HG03108 (cell line): ENCODE data around the gene CCSER2.
"Not testable (repeated sequence)": the region's sequence is repeated elsewhere in the genome, so short reads cannot be mapped to it uniquely, and the experiment has no call there.

Source experiments
- ATAC-seq: cut with Tn5 transposase; IDR thresholded peaks from one replicate; pipeline ENCODE4 v1.9.1; 2021; ENCODE audit warnings: moderate library complexity; ENCODE audit not compliant: unreplicated experiment

CCSER2 gene

DNA sequence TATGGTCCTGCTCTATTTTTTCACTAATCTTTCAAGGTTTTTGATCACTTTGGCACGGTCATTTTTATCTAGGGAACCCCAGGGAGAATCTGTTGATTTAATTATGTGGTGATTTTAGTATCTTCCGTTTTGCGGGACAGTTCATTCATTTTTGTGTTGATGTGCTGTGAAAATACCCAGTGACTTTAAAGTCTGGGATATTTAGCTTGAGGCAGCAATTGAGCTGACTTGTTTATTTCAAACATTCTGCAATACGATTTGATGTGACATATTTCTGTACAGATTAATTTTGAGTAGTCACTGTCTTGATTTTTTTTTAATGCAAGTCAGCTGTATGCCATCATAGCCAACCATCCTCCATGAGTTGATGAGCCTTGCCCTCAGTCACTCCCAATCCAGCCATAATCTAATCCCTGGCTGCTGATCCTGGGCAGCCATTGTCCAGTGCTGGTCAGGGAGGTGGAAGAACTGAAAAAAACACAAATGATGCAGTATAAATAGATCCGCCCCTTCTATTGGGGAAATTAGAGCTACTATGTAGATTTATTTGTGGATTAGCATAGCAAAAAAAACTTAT lies 183.4 kb downstream of the CCSER2 start:
- ATAC-seq = no peak

DNA sequence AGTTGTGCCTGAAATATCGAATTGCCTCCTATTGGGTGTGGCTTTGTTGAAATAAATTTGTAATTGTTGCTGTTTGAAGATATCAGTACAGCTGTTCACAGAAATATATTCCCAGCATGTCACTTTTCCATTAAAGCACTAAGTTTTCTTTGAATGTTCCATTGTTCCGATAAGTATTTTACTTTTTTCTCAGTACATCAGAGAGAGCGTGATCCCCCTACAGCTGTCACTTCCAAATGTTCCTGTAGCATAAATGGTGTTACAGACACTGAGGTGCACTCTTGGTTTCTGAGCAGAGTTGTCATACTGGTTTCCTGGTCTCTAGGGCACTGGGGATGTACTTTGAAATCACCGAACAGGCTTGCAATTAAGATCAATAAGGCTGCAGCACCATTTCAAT lies 189.2 kb downstream of the CCSER2 start:
- no peak for ATAC-seq

DNA sequence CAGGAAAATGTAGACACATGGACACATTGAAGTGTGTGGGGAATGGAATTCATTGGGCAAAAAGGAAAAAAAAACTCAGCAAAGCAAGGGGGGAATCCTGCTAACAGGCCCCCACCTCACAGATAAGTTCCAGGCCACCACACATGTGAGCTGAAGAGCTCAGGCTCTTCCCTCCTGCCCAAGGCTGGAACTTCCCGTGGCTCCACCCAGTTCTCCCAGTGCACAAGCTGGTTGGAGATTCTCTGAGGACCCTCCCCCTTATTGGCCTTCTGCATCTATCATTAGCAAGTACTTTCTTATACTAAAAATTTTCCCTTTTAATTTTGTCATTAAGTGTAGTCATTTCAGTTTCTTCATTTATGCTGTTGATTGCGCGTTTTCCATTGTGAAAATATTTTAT lies 190.8 kb downstream of the CCSER2 start:
- no peak for ATAC-seq

DNA sequence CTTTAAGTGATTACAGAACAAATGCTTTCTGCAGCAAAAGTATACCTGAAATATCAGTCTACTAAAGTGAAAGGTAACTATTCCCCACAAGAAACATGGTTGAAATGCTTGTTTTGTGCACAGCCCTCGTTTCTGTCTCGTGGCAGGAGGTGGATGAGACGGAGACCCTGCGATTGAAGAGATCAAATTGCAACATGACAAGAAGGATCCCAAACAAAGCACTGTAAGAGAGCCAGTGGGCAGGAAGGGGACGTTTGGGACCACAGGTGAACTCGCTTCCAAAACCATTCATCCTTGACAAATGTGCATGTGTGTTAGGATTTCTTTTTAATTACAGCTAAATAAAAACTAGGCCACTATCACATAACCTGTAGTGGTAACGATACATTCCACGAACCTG lies 192.6 kb downstream of the CCSER2 start:
- ATAC-seq = no peak

DNA sequence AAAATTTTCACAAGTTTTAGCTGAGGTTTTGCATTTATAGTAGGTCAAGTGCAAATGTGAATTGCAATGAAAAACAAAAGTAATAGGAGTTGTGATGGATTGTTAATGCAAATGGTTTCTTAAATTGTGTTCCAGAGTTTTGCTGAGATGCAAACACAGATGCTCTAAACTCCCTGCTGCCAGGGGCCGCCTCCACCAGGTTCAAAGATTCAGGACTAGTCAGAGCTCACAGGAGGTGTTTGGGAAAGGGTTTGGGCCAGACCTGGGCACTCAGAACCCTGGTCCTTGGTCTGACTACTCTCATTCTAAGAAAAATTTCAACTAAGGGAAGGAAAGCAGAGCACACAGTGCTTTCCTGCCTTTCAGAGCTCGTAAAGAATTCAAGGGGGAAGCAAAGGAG lies 193.1 kb downstream of the CCSER2 start:
- no peak for ATAC-seq

DNA sequence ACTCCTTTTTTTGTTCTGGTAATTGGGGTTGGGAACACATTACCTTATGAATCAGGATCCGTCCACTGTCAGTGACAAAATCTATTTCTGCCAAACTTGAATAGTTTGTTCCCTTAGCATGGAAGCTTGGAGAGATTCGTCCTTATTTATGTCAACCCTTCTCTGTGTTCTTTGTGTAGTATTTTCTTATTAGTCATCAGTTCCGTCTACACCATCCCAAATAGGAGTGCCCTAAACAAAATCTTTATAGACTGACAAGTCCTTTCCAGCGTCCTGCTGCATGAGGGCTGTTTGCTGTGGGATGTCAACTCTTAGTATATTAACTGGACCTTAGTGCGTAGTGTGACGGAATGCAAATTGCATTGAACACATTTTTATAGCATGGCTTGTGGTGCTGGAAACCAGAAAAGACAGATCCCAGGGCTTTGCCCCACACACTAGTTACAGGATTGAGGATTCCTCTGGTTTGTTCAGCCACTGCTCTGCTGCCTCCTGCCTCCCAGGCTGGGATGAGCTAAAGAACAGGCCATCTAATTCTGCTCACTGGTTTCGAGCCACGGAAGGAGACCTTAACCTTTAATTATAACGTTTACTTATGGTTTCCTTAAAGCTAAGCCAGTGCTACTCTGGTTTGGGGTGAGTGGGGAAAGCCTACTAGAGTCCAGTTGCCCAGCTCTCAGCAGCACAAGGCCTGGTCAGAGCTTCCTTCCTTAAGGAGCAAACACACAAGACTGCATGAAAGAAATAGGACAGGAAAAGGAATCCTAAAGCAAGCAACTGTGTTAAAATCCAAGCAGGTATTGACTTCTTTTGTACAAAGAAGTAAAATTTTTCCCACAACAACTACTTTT lies 194.4 kb downstream of the CCSER2 start:
- no peak for ATAC-seq

DNA sequence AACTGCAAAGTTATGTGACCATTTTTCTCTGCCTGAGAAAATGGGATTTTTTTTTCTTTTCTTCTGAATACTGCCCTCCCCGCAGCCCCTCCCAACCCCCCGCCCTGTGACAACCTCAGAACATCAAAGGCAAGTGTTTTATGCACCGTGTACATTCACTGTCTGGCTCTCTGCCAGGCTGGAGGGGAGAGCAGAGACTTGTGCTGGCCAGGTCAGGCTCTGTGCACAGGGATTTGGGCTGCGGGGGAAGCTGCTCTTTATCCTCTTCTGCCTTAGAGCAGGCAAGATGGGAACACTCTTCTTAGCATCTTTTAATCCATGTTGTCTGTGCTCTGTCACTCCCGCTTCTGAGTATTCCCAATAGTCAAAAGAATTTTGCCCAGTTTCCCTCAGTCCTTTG lies 195.1 kb downstream of the CCSER2 start:
- ATAC-seq = no peak

DNA sequence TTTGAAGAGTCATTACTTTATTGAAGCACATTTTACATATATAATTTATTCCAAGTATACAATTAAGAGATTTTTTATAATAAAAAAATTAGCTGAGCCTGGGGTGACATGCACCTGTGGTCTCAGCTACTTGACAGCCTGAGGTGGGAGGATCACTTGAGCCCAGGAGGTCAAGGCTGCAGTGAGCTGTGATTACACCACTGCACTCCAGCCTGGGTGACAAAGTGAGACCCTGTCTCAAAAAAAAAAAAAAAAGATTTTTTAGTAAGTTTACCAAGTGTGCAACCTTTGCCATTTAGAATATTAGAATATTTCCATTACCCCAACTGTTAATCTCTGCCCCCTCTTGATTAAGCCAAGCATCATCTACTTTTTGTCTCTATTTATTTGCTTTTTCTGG lies 196.0 kb downstream of the CCSER2 start:
- ATAC-seq = no peak

DNA sequence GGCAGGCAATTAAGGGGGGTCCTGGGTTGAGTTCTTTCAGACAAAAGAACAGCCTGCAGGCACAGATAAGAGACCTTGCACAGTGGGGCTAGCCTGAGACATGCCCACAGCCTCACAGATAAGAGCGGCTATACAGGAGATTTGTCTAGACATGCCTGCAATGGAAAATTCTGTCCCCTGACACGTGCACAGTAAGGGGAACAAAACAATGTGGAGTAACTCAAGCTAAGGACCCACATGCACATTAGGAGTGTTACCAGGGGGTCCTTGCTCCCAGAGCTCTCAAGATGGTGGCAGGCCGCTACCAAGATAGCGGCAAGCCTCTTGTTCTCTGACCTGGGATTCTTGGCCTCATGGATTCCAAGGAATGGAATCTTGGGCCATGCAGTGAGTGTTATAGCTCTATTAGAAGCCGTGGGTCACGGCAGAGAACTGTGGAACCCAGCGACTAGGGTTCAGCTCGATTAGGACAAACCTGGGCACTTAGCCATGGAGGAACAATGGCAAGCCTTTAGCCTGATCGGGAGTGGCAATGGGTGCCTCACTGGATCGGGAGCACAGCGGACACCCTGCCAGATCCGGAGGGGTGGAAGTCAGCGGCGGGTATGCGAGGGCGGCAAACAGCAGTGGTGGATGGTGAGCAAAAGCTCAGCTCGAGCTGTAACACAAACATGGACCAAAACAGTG lies 196.9 kb downstream of the CCSER2 start:
- ATAC-seq = no peak

DNA sequence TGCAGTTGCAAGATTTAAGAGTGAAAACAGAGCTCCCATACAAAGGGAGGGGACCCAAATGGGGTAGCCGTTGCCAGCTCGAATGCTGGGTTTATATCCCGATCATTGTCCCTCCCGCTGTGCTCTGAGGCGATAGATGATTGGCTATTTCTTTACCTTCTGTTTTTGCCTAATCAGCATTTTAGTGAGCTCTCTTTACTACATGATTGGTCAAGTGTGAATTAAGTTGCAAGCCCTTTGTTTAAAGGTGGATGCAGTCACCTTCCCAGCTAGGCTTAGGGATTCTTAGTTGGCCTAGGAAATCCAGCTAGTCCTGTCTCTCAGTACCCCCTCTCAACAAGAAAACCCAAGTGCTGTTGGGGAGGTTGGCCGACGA lies 197.4 kb downstream of the CCSER2 start:
- not testable (repeated sequence) for ATAC-seq

DNA sequence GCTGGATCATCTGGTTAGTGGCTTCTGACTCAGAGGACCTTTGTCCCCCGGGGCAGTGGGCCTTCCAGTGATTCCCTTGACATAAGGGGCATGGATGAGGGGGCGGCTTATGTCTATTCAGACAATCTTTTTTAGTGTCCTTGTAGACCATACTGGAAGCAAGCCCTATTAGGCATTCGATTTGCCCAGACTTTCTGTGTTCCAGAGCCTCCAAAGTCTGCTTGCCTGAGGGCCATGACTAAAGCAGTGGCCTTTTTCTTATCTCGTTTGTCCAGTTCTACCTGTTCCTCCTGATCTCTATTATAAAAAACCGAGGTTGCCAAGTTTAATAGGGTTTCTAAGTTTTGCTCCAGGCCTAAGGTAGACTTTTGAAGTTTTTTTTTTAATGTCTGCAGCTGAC lies 199.0 kb downstream of the CCSER2 start:
- ATAC-seq = not testable (repeated sequence)

DNA sequence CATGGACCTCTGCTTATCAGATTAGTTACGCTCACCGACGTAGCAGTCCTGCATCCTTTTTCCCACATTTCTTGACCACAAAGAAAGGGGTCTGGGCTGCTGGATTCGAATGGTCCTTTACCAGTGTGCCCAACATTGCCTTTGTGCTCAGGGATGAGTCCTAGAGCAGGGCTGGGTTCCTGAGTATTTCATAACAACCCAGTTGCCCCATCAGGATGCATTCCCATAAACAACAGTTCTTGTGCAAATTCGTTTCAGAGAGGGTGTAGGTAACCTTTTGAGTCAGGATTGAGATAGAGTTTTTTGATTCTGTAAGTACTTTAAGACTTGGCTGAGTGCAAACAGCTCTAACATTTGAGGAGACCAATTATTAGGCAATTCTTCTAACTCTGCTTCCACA lies 200.1 kb downstream of the CCSER2 start:
- ATAC-seq = not testable (repeated sequence)

DNA sequence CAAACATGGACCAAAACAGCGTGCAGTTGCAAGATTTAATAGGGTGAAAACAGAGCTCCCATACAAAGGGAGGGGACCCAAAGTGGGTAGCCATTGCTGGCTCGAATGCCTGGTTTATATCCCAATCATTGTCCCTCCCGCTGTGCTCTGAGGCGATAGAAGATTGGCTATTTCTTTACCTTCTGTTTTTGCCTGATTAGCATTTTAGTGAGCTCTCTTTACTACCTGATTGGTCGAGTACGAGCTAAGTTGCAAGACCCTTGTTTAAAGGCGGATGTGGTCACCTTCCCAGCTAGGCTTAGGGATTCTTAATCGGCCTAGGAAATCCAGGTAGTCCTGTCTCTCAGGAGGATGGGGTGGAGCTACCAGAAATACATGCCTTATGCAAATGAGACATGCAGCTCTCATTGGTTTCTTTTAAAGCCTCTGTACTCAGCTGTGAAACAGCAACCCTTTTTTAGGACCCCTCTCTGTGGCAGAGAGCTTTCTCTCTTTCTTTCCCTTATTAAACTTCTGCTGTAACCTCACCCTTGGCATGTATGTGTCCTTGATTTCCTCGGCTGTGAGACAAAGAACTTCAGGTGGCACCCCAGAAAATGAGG lies 202.4 kb downstream of the CCSER2 start:
- ATAC-seq = no peak

DNA sequence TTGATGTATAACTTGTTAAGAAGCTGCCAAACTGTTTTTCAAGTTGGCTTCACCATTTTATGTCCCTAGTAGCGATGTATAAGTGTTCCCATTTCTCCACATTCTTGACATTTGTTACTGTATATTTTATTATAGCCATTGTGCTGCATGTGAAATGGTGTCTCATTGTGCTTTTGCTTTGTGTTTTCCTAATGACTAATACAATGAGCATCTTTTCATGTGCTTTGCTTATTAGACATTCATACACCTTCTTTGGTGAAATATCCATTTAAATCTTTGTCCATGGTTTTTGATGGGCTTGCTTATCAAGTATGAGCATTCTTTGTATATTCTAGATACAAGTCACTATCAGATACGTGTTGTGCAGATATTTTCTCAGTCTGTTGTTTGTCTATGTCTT lies 203.0 kb downstream of the CCSER2 start:
- no peak for ATAC-seq

DNA sequence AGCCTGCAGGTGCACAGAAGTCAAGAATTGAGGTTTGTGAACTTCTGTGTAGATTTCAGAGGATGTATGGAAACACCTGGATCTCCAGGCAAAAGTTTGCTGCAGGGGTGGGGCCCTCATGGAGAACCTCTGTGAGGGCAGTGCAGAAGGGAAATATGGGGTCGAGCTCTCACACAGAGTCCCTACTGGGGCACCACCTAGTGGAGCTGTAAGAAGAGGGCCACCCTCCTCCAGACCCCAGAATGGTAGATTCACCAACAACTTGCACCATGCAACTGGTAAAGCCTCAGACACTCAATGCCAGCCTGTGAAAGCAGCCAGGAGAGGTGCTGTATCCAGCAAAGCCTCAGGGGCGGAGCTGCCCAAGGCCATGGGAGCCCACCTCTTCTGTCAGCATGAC lies 205.8 kb downstream of the CCSER2 start:
- no peak for ATAC-seq

DNA sequence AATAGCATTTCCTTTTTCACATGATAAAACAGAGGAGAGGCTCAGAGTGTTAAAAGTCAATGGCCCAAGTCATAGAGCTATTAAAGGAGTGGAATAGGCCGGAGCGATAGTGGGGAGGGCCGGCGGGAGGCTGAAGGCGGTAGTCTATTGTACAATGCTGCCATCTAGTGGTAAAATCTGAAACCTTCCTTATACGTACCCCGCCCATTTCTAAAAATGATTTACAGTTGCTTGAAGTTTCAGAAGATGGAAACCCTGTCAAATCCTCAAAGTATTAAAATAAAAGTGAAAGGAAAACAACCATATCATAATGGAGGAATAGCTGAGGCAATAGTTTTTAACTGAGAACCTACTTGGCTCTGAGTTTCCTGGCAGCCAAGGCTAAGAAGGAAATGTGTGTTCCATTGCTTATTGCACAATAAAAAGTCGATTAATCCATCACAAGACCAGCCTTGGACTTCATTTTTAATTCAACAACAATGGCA lies 209.1 kb downstream of the CCSER2 start:
- peak; percentile 65 for ATAC-seq

DNA sequence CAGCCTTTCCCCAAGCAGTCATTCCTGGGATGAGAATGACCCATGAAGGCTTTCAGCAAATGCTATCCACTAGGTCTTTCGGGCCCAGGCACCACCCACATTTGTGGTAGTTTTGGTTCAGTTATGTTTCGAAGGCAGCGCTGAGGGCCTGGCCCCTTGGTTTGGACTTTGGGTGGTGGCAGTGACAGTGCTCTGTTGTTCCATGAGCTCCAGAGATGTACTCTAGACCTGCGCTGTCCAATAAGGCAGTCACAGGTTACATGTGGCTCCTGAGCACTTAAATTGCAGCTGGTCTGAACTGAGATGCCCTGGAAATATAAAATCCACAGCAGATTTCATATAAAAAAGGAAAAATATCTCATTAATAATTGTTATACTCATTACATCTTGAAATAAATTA lies 209.6 kb downstream of the CCSER2 start:
- no peak for ATAC-seq

DNA sequence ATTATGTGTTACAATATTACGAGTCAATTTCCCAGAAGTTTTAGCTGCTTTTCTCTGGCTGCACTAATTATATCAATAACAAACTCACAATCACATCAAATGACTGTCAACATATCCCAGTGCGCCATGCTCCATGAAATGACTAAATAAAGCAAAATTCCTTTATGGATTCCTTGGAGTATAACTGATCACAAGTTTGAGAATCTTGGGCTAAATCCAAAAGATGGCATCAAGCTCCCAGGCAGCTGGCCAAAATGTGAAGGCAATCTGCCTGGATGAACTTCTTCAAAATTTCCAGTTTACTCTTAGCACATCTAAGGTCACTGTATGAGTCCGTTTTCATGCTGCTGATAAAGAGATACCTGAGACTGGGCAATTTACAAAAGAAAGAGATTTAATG lies 210.8 kb downstream of the CCSER2 start:
- no peak for ATAC-seq

DNA sequence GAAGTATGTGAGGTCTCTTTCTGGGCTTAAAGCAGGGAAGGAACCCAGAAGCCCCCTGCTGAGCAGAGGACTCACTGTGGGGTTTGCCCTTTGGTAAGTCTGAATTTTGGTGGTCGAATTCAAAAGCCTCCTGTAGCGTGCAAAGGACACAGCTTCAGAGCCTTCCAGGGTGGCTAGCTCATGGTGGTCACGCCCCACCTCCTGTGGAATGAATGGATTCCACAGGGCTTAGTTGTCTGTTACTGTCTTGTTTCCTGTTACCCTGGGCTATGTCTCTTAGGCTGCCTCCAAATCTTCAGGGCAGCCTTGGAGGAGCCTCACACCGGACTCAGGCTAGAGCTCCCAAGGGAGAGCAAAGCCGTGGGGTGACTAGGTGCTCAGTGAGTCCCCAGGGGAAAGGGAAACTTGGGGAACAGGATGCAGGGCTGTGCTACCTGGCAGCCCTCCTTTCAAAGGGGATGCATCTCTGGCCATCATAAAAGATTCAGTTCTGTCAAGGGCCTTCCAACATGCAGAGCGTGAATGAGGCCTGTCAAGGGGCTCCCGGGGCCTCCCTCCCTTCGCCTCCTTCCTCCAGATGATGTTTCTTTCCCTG lies 211.7 kb downstream of the CCSER2 start:
- ATAC-seq = no peak

DNA sequence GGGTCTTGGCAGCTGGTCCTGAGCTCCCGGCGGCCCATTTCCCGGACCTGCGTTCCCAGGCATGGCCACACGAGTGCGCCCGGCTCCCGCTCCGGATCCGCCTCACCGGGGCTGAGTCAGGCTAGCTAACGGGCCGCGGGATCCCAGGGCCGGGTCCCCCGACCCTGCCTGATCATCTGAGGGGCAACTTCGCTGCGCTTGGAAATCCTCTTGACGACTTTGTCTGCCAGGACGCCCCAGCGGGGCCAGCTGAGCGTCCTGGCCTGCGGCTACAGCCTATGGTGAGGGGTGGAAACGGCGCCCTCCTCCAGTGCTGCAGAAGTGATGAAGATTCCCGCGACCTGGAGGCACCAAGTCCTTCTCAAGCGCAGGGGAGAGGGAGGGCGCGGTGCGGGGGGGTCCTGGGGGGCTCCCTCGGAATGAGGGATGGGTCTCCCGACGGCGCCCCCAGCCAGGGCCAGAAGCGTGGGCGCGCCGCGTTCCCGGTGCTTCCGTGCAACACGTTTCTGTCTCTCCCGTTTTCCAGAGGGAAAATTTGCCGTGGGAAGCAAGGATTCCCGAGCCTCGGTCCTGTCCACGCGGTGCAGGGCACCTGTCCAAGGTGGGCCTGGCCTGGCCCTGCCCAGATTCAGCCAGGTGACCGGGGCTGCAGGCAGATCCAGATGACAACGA lies 212.4 kb downstream of the CCSER2 start:
- peak; percentile 77 for ATAC-seq

DNA sequence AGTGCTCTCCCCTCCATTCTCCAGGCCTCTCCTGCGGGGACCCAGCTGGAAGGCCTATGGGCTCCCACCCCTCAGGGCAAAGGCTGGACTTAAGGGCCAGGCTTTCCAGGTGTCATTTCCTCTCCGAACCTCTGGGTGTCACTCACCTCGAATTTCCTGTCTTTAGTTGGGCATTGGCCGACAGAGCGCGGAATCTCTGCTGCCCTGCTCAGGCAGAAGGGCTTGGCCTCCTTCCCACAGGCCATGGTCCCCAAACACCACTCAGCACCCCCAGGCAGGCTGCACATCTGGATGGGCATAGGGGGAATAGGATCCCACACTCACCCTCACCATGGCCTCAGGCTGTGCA lies 212.9 kb downstream of the CCSER2 start:
- no peak for ATAC-seq
